ENCODE data around the gene STAG1.
A peak's percentile ranks its signal among the peaks of the same experiment; 100 is the strongest.

Gene STAG1

GRCh38 chr3:136602818-136603217 lies 149.4 kb downstream of the STAG1 start:
- H3K9ac ChIP-seq (ENCODE audit: low read length), result no peak overlapping the region
- no peak overlapping the region for H3K27ac ChIP-seq (ENCODE audit: low read depth, low read length)
- no peaks in the 10 kb centered on the region for H3K27me3 ChIP-seq (ENCODE audit: low read length)
- H2AFZ ChIP-seq (ENCODE audit: low read depth, low read length, severe bottlenecking), result no peak overlapping the region
- no peak overlapping the region for H3K4me3 ChIP-seq (ENCODE audit: insufficient read depth, low read length, poor library complexity, severe bottlenecking)
- no peaks in the 10 kb centered on the region for H4K20me1 ChIP-seq (ENCODE audit: low read depth, low read length)
- no peak for TF ChIP-seq CTCF (IDR thresholded peaks at IDR 0.05; ENCODE audit: insufficient read depth, low read length, poor library complexity, severe bottlenecking)
- no peak for TF ChIP-seq EZH2phosphoT487 (conservative IDR thresholded peaks at IDR 0.05; ENCODE audit: low read length)
- no peaks in the 10 kb centered on the region for H3K9me3 ChIP-seq (ENCODE audit: insufficient read depth, low read length)
- H3F3A ChIP-seq (ENCODE audit: insufficient read depth), result 0 out of 2 replicates have a peak, but pooled peaks cover 5% of the 10 kb centered on the region
- H3K9me2 ChIP-seq (replicated peaks; ENCODE audit: insufficient read depth, low read length), result no peaks in the 10 kb centered on the region
- peaks cover 8% of the 10 kb centered on the region; the same call in 1 of the 2 replicates for H3K79me2 ChIP-seq (ENCODE audit: insufficient read depth, low read length)
- no peak overlapping the region for H3K4me2 ChIP-seq (ENCODE audit: low read depth, low read length, poor library complexity, severe bottlenecking)
- H3K36me3 ChIP-seq (ENCODE audit: low read length), result peaks cover 10% of the 10 kb centered on the region; the same call in 1 of the 2 replicates

GRCh38 chr3:136595913-136596697 lies 156.1 kb downstream of the STAG1 start:
- no peaks in the 10 kb centered on the region for H3K27me3 ChIP-seq (ENCODE audit: low read length)
- TF ChIP-seq CTCF (IDR thresholded peaks at IDR 0.05; ENCODE audit: insufficient read depth, low read length, poor library complexity, severe bottlenecking), result no peak
- no peak overlapping the region for H3K9ac ChIP-seq (ENCODE audit: low read length)
- peak overlapping the region; percentile 40 for H3K4me2 ChIP-seq (ENCODE audit: low read depth, low read length, poor library complexity, severe bottlenecking)
- peaks cover 31% of the 10 kb centered on the region; the same call in 1 of the 2 replicates for H3K79me2 ChIP-seq (ENCODE audit: insufficient read depth, low read length)
- H3K9me3 ChIP-seq (ENCODE audit: insufficient read depth, low read length), result no peaks in the 10 kb centered on the region
- H4K20me1 ChIP-seq (ENCODE audit: low read depth, low read length), result no peaks in the 10 kb centered on the region
- no peak overlapping the region for H2AFZ ChIP-seq (ENCODE audit: low read depth, low read length, severe bottlenecking)
- H3K27ac ChIP-seq (ENCODE audit: low read depth, low read length), result peak overlapping the region; percentile 45; the same call in 1 of the 2 replicates
- no peaks in the 10 kb centered on the region for H3K36me3 ChIP-seq (ENCODE audit: low read length)
- 0 out of 2 replicates have a peak, but pooled peaks cover 3% of the 10 kb centered on the region for H3F3A ChIP-seq (ENCODE audit: insufficient read depth)
- H3K4me3 ChIP-seq (ENCODE audit: insufficient read depth, low read length, poor library complexity, severe bottlenecking), result no peak overlapping the region
- no peaks in the 10 kb centered on the region for H3K9me2 ChIP-seq (replicated peaks; ENCODE audit: insufficient read depth, low read length)

GRCh38 chr3:136586580-136586979 lies 165.6 kb downstream of the STAG1 start:
- no peak overlapping the region for H3K4me3 ChIP-seq (ENCODE audit: insufficient read depth, low read length, poor library complexity, severe bottlenecking)
- no peaks in the 10 kb centered on the region for H3K9me3 ChIP-seq (ENCODE audit: insufficient read depth, low read length)

More at GRCh38 chr3:136586580-136586979, 165.6 kb downstream of the STAG1 start:
- H3K27me3 ChIP-seq (ENCODE audit: low read length), result no peaks in the 10 kb centered on the region
- H3K9me2 ChIP-seq (replicated peaks; ENCODE audit: insufficient read depth, low read length), result no peaks in the 10 kb centered on the region
- no peak overlapping the region for H3K27ac ChIP-seq (ENCODE audit: low read depth, low read length)
- H4K20me1 ChIP-seq (ENCODE audit: low read depth, low read length), result no peaks in the 10 kb centered on the region
- H3K36me3 ChIP-seq (ENCODE audit: low read length), result no peaks in the 10 kb centered on the region; the same call in 1 of the 2 replicates
- H2AFZ ChIP-seq (ENCODE audit: low read depth, low read length, severe bottlenecking), result no peak overlapping the region
- peaks cover 4% of the 10 kb centered on the region; the same call in 1 of the 2 replicates for H3F3A ChIP-seq (ENCODE audit: insufficient read depth)
- H3K9ac ChIP-seq (ENCODE audit: low read length), result no peak overlapping the region
- no peak overlapping the region for H3K4me2 ChIP-seq (ENCODE audit: low read depth, low read length, poor library complexity, severe bottlenecking)
- peaks cover 17% of the 10 kb centered on the region; the same call in 1 of the 2 replicates for H3K79me2 ChIP-seq (ENCODE audit: insufficient read depth, low read length)
- TF ChIP-seq CTCF (IDR thresholded peaks at IDR 0.05; ENCODE audit: insufficient read depth, low read length, poor library complexity, severe bottlenecking) (no peak), EZH2phosphoT487 (conservative IDR thresholded peaks at IDR 0.05; ENCODE audit: low read length) (no peak)

Data from SU-DHL-6 (cell line).